ENCODE data around the gene FAM20B.

Gene FAM20B

GRCh38 chr1:179046808-179047635 lies 21.3 kb downstream of the FAM20B start:
- Histone ChIP-seq H3K9ac (no peak overlapping the region), H3K27me3 (no peaks in the 10 kb centered on the region), H3K27ac (no peak overlapping the region), H3K4me1 (peaks cover 6% of the 10 kb centered on the region; the same call in 1 of the 2 replicates), H3K36me3 (peaks cover 56% of the 10 kb centered on the region), H3K4me2 (no peak overlapping the region), H3K9me3 (peaks cover 19% of the 10 kb centered on the region), H3K4me3 (no peak overlapping the region), H4K20me1 (peaks cover 38% of the 10 kb centered on the region; the same call in 1 of the 2 replicates)
- TF ChIP-seq Cebpa-rat (IDR thresholded peaks at IDR 0.05): no peak

DNA sequence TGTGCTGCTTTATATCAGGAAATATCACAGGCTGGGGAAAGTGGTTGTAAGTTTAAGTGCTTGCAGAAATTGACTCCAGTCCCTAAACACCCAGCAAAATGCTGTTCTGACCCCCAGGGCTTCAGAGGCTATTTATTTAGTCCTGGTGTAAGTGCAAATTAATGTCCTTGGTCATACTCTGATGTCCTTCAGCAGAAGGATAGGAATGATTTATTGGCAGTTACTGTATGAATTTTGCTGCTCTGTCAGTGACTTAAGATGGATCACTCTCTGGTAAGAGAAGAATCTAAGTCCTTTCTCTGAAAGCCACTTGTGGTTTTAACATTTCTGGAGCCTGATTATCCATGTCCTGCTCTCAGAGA lies 21.9 kb downstream of the FAM20B start:
- Histone ChIP-seq H3K36me3 (peaks cover 50% of the 10 kb centered on the region), H3K27ac (no peak overlapping the region), H3K9me3 (peaks cover 13% of the 10 kb centered on the region), H3K9ac (no peak overlapping the region), H4K20me1 (peaks cover 32% of the 10 kb centered on the region; the same call in 1 of the 2 replicates), H3K4me2 (no peak overlapping the region), H3K4me3 (no peak overlapping the region), H3K4me1 (peaks cover 6% of the 10 kb centered on the region; the same call in 1 of the 2 replicates), H3K27me3 (no peaks in the 10 kb centered on the region)
- TF ChIP-seq Cebpa-rat (IDR thresholded peaks at IDR 0.05): no peak

DNA sequence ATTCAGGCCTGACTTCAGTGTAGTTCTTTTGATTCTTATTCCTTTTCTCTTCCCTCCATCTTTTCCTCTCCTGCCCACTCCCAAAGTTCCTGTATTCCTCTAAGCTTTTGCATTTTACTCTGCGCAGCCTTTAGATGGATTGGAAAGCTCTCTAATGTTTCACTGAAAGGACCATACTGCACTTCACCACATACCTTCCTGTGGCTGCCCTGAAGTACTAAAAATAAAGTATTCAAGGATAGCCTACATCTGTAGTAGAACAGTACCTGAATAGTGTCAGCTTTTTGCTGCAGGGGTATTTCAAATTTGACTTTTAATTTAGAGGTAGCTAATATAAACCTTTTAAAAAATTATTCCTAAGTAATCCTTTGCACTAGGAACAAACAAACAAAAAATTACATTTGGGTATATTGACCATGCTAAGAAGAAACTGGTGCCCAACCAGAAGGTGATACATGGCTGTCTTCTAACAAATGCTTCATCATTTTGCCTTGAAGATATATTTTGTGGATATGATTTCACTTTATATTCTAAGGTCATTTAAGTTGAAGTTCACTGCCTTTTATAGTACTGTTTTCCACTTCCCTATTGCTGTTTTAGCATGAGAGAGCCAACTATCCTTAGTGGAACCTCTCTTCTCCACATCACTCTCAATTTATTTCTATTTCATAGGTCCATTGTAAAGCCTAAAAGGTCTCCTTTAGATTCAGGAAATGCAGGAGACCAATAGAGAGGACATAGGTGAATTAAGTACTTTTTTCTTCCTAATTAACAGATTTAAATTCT lies 22.8 kb downstream of the FAM20B start:
- H3K4me3 ChIP-seq: no peak overlapping the region
- H4K20me1 ChIP-seq: peaks cover 23% of the 10 kb centered on the region; the same call in 1 of the 2 replicates
- no peak overlapping the region for H3K27ac ChIP-seq
- TF ChIP-seq Cebpa-rat (IDR thresholded peaks at IDR 0.05): no peak
- H3K27me3 ChIP-seq: no peaks in the 10 kb centered on the region
- peaks cover 4% of the 10 kb centered on the region for H3K9me3 ChIP-seq
- H3K4me1 ChIP-seq: peaks cover 5% of the 10 kb centered on the region; the same call in 1 of the 2 replicates
- H3K4me2 ChIP-seq: no peak overlapping the region
- H3K9ac ChIP-seq: no peak overlapping the region
- H3K36me3 ChIP-seq: peaks cover 41% of the 10 kb centered on the region

GRCh38 chr1:179052776-179053175 lies 27.1 kb downstream of the FAM20B start:
- Histone ChIP-seq H3K4me1 (no peaks in the 10 kb centered on the region), H3K36me3 (peaks cover 54% of the 10 kb centered on the region), H4K20me1 (no peaks in the 10 kb centered on the region), H3K4me3 (no peak overlapping the region), H3K9me3 (no peaks in the 10 kb centered on the region; the same call in 1 of the 2 replicates), H3K27me3 (no peaks in the 10 kb centered on the region), H3K27ac (no peak overlapping the region), H3K9ac (no peak overlapping the region), H3K4me2 (no peak overlapping the region)
- TF ChIP-seq Cebpa-rat (IDR thresholded peaks at IDR 0.05): no peak

DNA sequence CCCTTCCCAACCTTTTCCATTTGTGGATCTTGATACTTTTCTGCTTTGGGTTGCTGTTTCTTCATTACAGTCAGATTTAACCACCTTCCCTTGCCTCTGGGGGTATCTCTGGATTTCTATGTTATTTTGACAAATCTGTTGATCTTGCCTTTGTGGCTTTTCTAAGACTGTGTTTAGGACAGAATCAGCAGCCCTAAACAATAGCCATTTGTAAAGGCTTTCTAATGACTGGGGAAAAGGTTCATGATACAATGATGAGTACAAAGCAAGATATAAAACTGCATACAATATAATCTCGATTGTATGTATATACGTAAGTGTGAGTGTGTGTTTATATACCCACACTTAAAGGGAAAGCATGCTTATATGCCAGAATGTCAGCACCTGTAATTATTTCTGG lies 27.8 kb downstream of the FAM20B start:
- no peak for TF ChIP-seq Cebpa-rat (IDR thresholded peaks at IDR 0.05)
- no peak overlapping the region for H3K27ac ChIP-seq
- no peak overlapping the region for H3K9ac ChIP-seq

DNA sequence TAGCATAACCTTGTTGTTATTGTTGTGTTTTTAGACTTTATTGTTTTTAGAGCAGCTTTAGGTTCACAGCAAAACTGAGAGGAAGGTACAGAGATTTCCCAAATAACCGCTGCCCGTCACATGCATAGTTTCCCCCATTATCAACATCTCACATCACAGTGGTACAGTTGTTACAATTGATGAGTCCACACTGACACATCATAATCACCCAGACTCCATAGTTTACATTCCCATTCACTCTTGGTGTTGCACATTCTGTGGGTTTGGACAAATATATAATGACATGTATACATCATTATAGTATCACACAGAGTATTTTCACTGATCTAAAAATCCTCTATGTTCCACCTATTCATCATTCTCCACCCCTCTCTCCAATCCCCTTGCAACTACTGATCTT lies 30.2 kb downstream of the FAM20B start:
- Histone ChIP-seq H4K20me1 (no peaks in the 10 kb centered on the region), H3K9me3 (no peaks in the 10 kb centered on the region; the same call in 1 of the 2 replicates), H3K4me1 (no peaks in the 10 kb centered on the region), H3K36me3 (peaks cover 52% of the 10 kb centered on the region), H3K27ac (no peak overlapping the region), H3K4me2 (no peak overlapping the region), H3K9ac (no peak overlapping the region), H3K27me3 (no peaks in the 10 kb centered on the region), H3K4me3 (no peak overlapping the region)
- no peak for TF ChIP-seq Cebpa-rat (IDR thresholded peaks at IDR 0.05)

More for the DNA sequence above, 27.8 kb downstream of the FAM20B start:
- Histone ChIP-seq H3K4me1 (no peaks in the 10 kb centered on the region), H3K27me3 (no peaks in the 10 kb centered on the region), H3K4me2 (no peak overlapping the region), H3K36me3 (peaks cover 53% of the 10 kb centered on the region), H3K4me3 (no peak overlapping the region), H4K20me1 (no peaks in the 10 kb centered on the region), H3K9me3 (no peaks in the 10 kb centered on the region; the same call in 1 of the 2 replicates)

- H3K9ac ChIP-seq: no peak overlapping the region
- H3K9me3 ChIP-seq: no peaks in the 10 kb centered on the region; the same call in 1 of the 2 replicates
- H3K4me2 ChIP-seq: no peak overlapping the region
- peaks cover 74% of the 10 kb centered on the region for H3K36me3 ChIP-seq
- no peak overlapping the region for H3K4me3 ChIP-seq
- H3K27me3 ChIP-seq: no peaks in the 10 kb centered on the region
- H4K20me1 ChIP-seq: no peaks in the 10 kb centered on the region
- no peaks in the 10 kb centered on the region for H3K4me1 ChIP-seq
- no peak for TF ChIP-seq Cebpa-rat (IDR thresholded peaks at IDR 0.05)
- H3K27ac ChIP-seq: no peak overlapping the region
Measured at GRCh38 chr1:179058487-179059483, 33.1 kb downstream of the FAM20B start.

DNA sequence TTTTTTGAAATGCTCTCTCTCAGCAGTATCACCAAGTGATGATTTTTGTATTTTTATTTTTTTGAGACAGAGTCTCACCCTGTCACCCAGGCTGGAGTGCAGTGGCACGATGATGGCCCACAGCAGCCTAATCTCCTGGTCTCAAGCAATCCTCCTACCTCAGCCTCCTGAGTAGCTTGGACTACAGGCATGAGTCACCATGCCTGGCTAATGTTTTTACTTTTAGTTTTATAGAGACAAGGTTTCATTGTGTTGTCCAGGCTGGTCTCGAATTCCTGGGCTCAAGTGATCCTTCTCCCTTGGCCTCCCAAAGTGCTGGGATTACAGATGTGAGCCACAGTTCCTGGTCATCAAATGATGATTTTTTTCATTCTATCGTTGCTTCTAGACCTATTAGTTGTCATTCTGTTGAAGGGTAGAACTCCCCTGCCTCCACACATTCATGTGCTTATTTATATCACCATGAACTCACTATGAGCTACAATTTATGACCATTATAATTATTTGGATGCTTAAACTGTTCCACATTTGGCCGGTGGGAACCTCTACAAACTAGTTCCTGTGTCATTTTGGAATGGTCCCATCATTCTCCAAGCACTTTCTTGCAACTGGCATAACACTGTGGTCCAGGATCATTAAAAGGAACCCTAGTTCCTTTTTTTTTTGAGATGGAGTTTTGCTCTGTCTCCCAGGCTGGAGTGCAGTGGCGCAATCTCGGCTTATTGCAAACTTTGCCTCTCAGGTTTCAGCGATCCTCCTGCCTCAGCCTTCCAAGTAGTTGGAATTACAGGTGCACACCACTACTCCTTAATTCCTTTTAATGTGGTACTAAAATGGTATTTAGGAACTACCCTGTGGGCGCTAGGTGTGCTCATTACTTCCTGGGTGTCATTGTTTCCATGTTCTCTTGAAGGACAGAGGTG lies 35.9 kb downstream of the FAM20B start:
- no peak overlapping the region for H3K27ac ChIP-seq

More for the DNA sequence above, 35.9 kb downstream of the FAM20B start:
- peaks cover 77% of the 10 kb centered on the region for H3K36me3 ChIP-seq
- no peaks in the 10 kb centered on the region for H3K9me3 ChIP-seq
- H3K9ac ChIP-seq: no peak overlapping the region
- H3K4me2 ChIP-seq: no peak overlapping the region
- H3K4me3 ChIP-seq: no peak overlapping the region
- no peaks in the 10 kb centered on the region for H3K27me3 ChIP-seq
- H4K20me1 ChIP-seq: no peaks in the 10 kb centered on the region
- TF ChIP-seq Cebpa-rat (IDR thresholded peaks at IDR 0.05): no peak
- peaks cover 12% of the 10 kb centered on the region for H3K4me1 ChIP-seq

All from BLaER1 (cell line).